Measurements from ENCODE around the gene UMODL1.

UMODL1 gene

GRCh38 chr21:42187976-42188653 is 117.0 kb downstream of the UMODL1 start:
- peak in 1 of 2 experiments; percentile 84 for DNase-seq (ENCODE audit: low read depth in 1 of 2, low spot score in 1 of 2)
- no peaks in the 10 kb centered on the region for H3K27me3 ChIP-seq (ENCODE audit: insufficient read depth, poor library complexity, severe bottlenecking)
- no peak overlapping the region for H3K4me3 ChIP-seq (replicated peaks; ENCODE audit: insufficient read depth, low read length)
- TF ChIP-seq GABPA (IDR thresholded peaks at IDR 0.05; ENCODE audit: low read depth) (no peak), POLR2AphosphoS5 (IDR thresholded peaks at IDR 0.05; ENCODE audit: low read depth) (peak; percentile 72), SPI1 (IDR thresholded peaks at IDR 0.05; ENCODE audit: borderline replicate concordance, low read depth) (peak; percentile 67; the same call in 1 of the 2 replicates)
- H3K27ac ChIP-seq (replicated peaks) = peak overlapping the region; percentile 83

GRCh38 chr21:42188663-42189062 is 117.5 kb downstream of the UMODL1 start:
- Histone ChIP-seq H3K4me3 (replicated peaks; ENCODE audit: insufficient read depth, low read length) (no peak overlapping the region), H3K27ac (replicated peaks) (peak overlapping the region; percentile 83), H3K27me3 (ENCODE audit: insufficient read depth, poor library complexity, severe bottlenecking) (no peaks in the 10 kb centered on the region)
- TF ChIP-seq REST (IDR thresholded peaks at IDR 0.05; ENCODE audit: insufficient replicate concordance, low read depth) (no peak), CTCF (IDR thresholded peaks at IDR 0.05; ENCODE audit: insufficient read depth, low read length) (no peak), POLR2AphosphoS5 (IDR thresholded peaks at IDR 0.05; ENCODE audit: low read depth) (no peak), SPI1 (IDR thresholded peaks at IDR 0.05; ENCODE audit: borderline replicate concordance, low read depth) (no peak), GABPA (IDR thresholded peaks at IDR 0.05; ENCODE audit: low read depth) (no peak)
- no peak for DNase-seq (ENCODE audit: low read depth in 1 of 2, low spot score in 1 of 2)

- H3K27ac ChIP-seq (replicated peaks) = no peak overlapping the region
- TF ChIP-seq CTCF (IDR thresholded peaks at IDR 0.05; ENCODE audit: insufficient read depth, low read length) = no peak
- no peak for DNase-seq (ENCODE audit: low read depth in 1 of 2, low spot score in 1 of 2)
- H3K4me3 ChIP-seq (replicated peaks; ENCODE audit: insufficient read depth, low read length) = no peak overlapping the region
- H3K27me3 ChIP-seq (ENCODE audit: insufficient read depth, poor library complexity, severe bottlenecking) = no peaks in the 10 kb centered on the region
Measured at GRCh38 chr21:42189431-42189830, 118.3 kb downstream of the UMODL1 start.

GRCh38 chr21:42189860-42190485 is 118.9 kb downstream of the UMODL1 start:
- TF ChIP-seq CTCF (IDR thresholded peaks at IDR 0.05; ENCODE audit: insufficient read depth, low read length) = no peak
- TF ChIP-seq GABPA (IDR thresholded peaks at IDR 0.05; ENCODE audit: low read depth) = no peak
- no peak for TF ChIP-seq POLR2AphosphoS5 (IDR thresholded peaks at IDR 0.05; ENCODE audit: low read depth)
- DNase-seq (ENCODE audit: low read depth in 1 of 2, low spot score in 1 of 2) = no peak
- no peak overlapping the region for H3K27ac ChIP-seq (replicated peaks)
- no peaks in the 10 kb centered on the region for H3K27me3 ChIP-seq (ENCODE audit: insufficient read depth, poor library complexity, severe bottlenecking)
- no peak overlapping the region for H3K4me3 ChIP-seq (replicated peaks; ENCODE audit: insufficient read depth, low read length)

- Histone ChIP-seq H3K27ac (replicated peaks) (no peak overlapping the region), H3K27me3 (ENCODE audit: insufficient read depth, poor library complexity, severe bottlenecking) (no peaks in the 10 kb centered on the region), H3K4me3 (replicated peaks; ENCODE audit: insufficient read depth, low read length) (no peak overlapping the region)
- no peak for TF ChIP-seq GABPA (IDR thresholded peaks at IDR 0.05; ENCODE audit: low read depth)
- TF ChIP-seq POLR2AphosphoS5 (IDR thresholded peaks at IDR 0.05; ENCODE audit: low read depth) = no peak
- TF ChIP-seq REST (IDR thresholded peaks at IDR 0.05; ENCODE audit: insufficient replicate concordance, low read depth) = no peak
- no peak for TF ChIP-seq CTCF (IDR thresholded peaks at IDR 0.05; ENCODE audit: insufficient read depth, low read length)
- no peak for TF ChIP-seq SPI1 (IDR thresholded peaks at IDR 0.05; ENCODE audit: borderline replicate concordance, low read depth)
- no peak for DNase-seq (ENCODE audit: low read depth in 1 of 2, low spot score in 1 of 2)
Measured at GRCh38 chr21:42190486-42190863, 119.4 kb downstream of the UMODL1 start.
